ENCODE data around the gene ATP1A1. TPM values are rescaled to one million over a fixed set of nuclear protein-coding genes. Genes with fewer than 3 reads are reported as not detected.

The ATP1A1 gene
- total RNA-seq, 4 donors from 2014 or later: 103 to 257 (median 204) TPM

DNA sequence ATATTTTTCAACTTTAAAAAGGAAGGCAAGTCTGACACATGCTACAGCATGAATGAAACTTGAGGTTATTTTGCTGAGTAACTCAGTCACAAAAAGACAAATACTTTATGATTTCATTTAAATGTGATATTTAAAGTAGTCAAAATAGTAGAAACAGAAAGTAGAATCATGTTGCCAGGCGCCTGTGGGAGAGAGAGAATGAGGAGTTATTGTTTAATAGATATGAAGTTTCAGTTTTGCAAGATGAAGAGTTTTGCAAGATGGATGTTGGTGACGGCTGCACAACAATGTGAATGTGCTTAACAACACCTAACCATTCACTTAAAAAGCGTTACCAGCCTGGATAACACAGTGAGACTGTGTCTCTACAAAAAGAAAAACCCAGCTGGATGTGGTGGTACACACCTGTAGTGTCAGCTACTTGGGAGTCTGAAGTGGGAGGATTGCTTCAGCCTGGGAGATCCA, 20.7 kb upstream of the ATP1A1 start:
- Histone ChIP-seq H3K4me1 (peaks cover 9 to 11% of the 10 kb centered on the region in 2 donors), H3K9me3 (no peaks in the 10 kb centered on the region), H3K36me3 (no peaks in the 10 kb centered on the region), H3K27ac (no peak overlapping the region), H3K27me3 (no peaks in the 10 kb centered on the region), H3K4me3 (no peak overlapping the region)
- intact Hi-C loops (cut with DNase I; ENCODE audit: low total_unique reads) (no loop called here), in situ Hi-C loops (cut with MboI; ENCODE audit: low sequenced_read_pairs in 4 of 4) (loop anchor here in 2 of 4 donors (25.0 kb wide), 2 partner anchors 135 to 190 kb away; no protein-coding TSS in a partner anchor)
- no peak for ATAC-seq
- no peak for DNase-seq
- no peak for TF ChIP-seq CTCF (IDR thresholded peaks at IDR 0.05 in 4 of 5, conservative IDR thresholded peaks at IDR 0.05 in 1 of 5)
- TF ChIP-seq POLR2A (IDR thresholded peaks at IDR 0.05): no peak

- ATAC-seq (no peak), DNase-seq (no peak)
- no peaks in the 10 kb centered on the region for H3K9me3 ChIP-seq
- TF ChIP-seq CTCF (IDR thresholded peaks at IDR 0.05 in 4 of 5, conservative IDR thresholded peaks at IDR 0.05 in 1 of 5) (no peak), POLR2A (IDR thresholded peaks at IDR 0.05) (no peak)
- H3K27me3 ChIP-seq: no peaks in the 10 kb centered on the region
- H3K4me1 ChIP-seq: peaks cover 5 to 6% of the 10 kb centered on the region in 2 donors
- H3K4me3 ChIP-seq: no peak overlapping the region
- no peaks in the 10 kb centered on the region for H3K36me3 ChIP-seq
- intact Hi-C loops (cut with DNase I; ENCODE audit: low total_unique reads) (no loop called here), in situ Hi-C loops (cut with MboI; ENCODE audit: low sequenced_read_pairs in 4 of 4) (loop anchor here in 2 of 4 donors (25.0 kb wide), 2 partner anchors 134 to 191 kb away; no protein-coding TSS in a partner anchor)
- no peak overlapping the region for H3K27ac ChIP-seq
Measured at GRCh38 chr1:116353155-116353554, 19.9 kb upstream of the ATP1A1 start.

GRCh38 chr1:116356067-116356466, 17.0 kb upstream of the ATP1A1 start:
- no peak overlapping the region for H3K4me3 ChIP-seq
- no peaks in the 10 kb centered on the region for H3K27me3 ChIP-seq
- no peaks in the 10 kb centered on the region for H3K9me3 ChIP-seq
- intact Hi-C loops (cut with DNase I; ENCODE audit: low total_unique reads): no loop called here
- DNase-seq: no peak
- H3K36me3 ChIP-seq: no peaks in the 10 kb centered on the region
- H3K4me1 ChIP-seq: no peaks in the 10 kb centered on the region
- ATAC-seq: no peak
- TF ChIP-seq POLR2A (IDR thresholded peaks at IDR 0.05) (no peak), CTCF (IDR thresholded peaks at IDR 0.05 in 4 of 5, conservative IDR thresholded peaks at IDR 0.05 in 1 of 5) (no peak)
- in situ Hi-C loops (cut with MboI; ENCODE audit: low sequenced_read_pairs in 4 of 4): loop anchor here in 2 of 4 donors (25.0 kb wide), 2 partner anchors 131 to 194 kb away; no protein-coding TSS in a partner anchor
- H3K27ac ChIP-seq: no peak overlapping the region

DNA sequence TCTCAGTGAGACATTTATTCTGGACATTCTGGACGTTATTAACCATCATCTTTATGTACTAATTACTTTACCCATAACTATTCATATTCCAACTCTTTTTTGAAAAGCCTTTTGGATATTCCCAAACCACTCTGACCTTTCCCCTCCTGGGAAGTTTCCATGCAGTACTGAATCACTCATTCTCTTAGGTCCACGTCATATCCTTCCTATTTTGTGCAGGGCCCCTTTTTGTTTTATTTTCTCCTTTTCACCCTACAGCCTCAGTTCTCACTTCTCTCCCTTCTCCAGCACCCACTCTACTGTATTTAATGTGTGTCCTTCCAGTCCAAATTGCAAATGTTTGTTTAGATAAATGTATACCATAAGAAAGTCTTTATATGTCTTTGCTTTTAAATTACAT, 16.4 kb upstream of the ATP1A1 start:
- no peak for TF ChIP-seq CTCF (IDR thresholded peaks at IDR 0.05 in 4 of 5, conservative IDR thresholded peaks at IDR 0.05 in 1 of 5)
- no peak for TF ChIP-seq POLR2A (IDR thresholded peaks at IDR 0.05)
- in situ Hi-C loops (cut with MboI; ENCODE audit: low sequenced_read_pairs in 4 of 4) (loop anchor here in 2 of 4 donors (25.0 kb wide), 2 partner anchors 131 to 194 kb away; no protein-coding TSS in a partner anchor), intact Hi-C loops (cut with DNase I; ENCODE audit: low total_unique reads) (no loop called here)
- Histone ChIP-seq H3K27me3 (no peaks in the 10 kb centered on the region), H3K27ac (no peak overlapping the region), H3K4me1 (no peaks in the 10 kb centered on the region), H3K4me3 (no peak overlapping the region), H3K36me3 (no peaks in the 10 kb centered on the region), H3K9me3 (no peaks in the 10 kb centered on the region)
- DNase-seq (no peak), ATAC-seq (no peak)

GRCh38 chr1:116357487-116357886, 15.6 kb upstream of the ATP1A1 start:
- intact Hi-C loops (cut with DNase I; ENCODE audit: low total_unique reads): no loop called here
- no peaks in the 10 kb centered on the region for H3K36me3 ChIP-seq
- in situ Hi-C loops (cut with MboI; ENCODE audit: low sequenced_read_pairs in 4 of 4): loop anchor here in 2 of 4 donors (25.0 kb wide), 2 partner anchors 130 to 195 kb away; no protein-coding TSS in a partner anchor
- no peak overlapping the region for H3K4me3 ChIP-seq
- no peaks in the 10 kb centered on the region for H3K4me1 ChIP-seq
- ATAC-seq: no peak
- H3K27me3 ChIP-seq: no peaks in the 10 kb centered on the region
- TF ChIP-seq CTCF (IDR thresholded peaks at IDR 0.05 in 4 of 5, conservative IDR thresholded peaks at IDR 0.05 in 1 of 5) (no peak), POLR2A (IDR thresholded peaks at IDR 0.05) (no peak)
- H3K27ac ChIP-seq: no peak overlapping the region
- no peaks in the 10 kb centered on the region for H3K9me3 ChIP-seq
- DNase-seq: no peak

All from gastrocnemius medialis (tissue), 4 donors.